HepG2 (cell line): Measurements from ENCODE around the gene MYL2.

ENCODE experiments used
- ASH2L ChIP-seq: fragments of 300-600, 200-600 bp; sonication (generic); IDR thresholded peaks from 2 replicates; pipeline ENCODE4 v1.7.0; 2017; ENCODE audit warnings: low read depth, mild to moderate bottlenecking, moderate library complexity, mixed read lengths, low read length; ENCODE audit not compliant: insufficient read length
- GFI1 ChIP-seq: sonication (generic); formaldehyde crosslinking; IDR thresholded peaks from 2 replicates; pipeline ENCODE4 v1.5.0; 2020; ENCODE audit warnings: missing genetic modification reagents, mild to moderate bottlenecking, borderline replicate concordance
- JUN ChIP-seq: sonication (generic); formaldehyde crosslinking; IDR thresholded peaks from 2 replicates; pipeline ENCODE4 v1.4.0; 2020; ENCODE audit warnings: mild to moderate bottlenecking, missing genetic modification reagents
- NFYB ChIP-seq: sonication (generic); formaldehyde crosslinking; IDR thresholded peaks from 2 replicates; pipeline ENCODE4 v1.4.0; 2020; ENCODE audit warnings: missing genetic modification reagents
- RAD21 ChIP-seq: fragments of 450-650 bp; formaldehyde crosslinking; IDR thresholded peaks from 2 replicates; pipeline ENCODE4 v1.5.0; 2020; ENCODE audit warnings: mild to moderate bottlenecking
- TCF7L2 ChIP-seq: IDR thresholded peaks from 2 replicates; pipeline ENCODE4 v1.6.1; 2011; ENCODE audit warnings: mild to moderate bottlenecking, low read depth, low read length, moderate library complexity
- TP53 ChIP-seq: sonication (generic); formaldehyde crosslinking; conservative IDR thresholded peaks from 2 replicates; pipeline ENCODE4 v1.4.0; 2020; ENCODE audit warnings: missing genetic modification reagents
- ZFP36L1 ChIP-seq: sonication (generic); formaldehyde crosslinking; IDR thresholded peaks from 2 replicates; pipeline ENCODE4 v1.8.0; 2022; ENCODE audit warnings: mild to moderate bottlenecking, missing genetic modification reagents, moderate library complexity
- TF ChIP-seq, protein P1 (sequence below): IDR thresholded peaks from 2 replicates; pipeline ENCODE4 v1.6.1; 2016; ENCODE audit warnings: control low read depth
- TF ChIP-seq, protein P2 (sequence below), 2 experiments: sonication (generic) in 1 of 2; formaldehyde crosslinking in 1 of 2; IDR thresholded peaks; 2 replicates each; pipeline versions ENCODE4 v1.4.0 to v1.6.1; 2018 to 2020; ENCODE audit warnings: missing genetic modification reagents in 2 of 2, borderline replicate concordance in 1 of 2, low read depth in 1 of 2, mild to moderate bottlenecking in 1 of 2, missing biosample characterization in 1 of 2
- TF ChIP-seq, protein P3 (sequence below): sonication (generic); formaldehyde crosslinking; IDR thresholded peaks from 2 replicates; pipeline ENCODE4 v1.5.0; 2020; ENCODE audit warnings: mild to moderate bottlenecking, missing genetic modification reagents, moderate library complexity

DNA sequence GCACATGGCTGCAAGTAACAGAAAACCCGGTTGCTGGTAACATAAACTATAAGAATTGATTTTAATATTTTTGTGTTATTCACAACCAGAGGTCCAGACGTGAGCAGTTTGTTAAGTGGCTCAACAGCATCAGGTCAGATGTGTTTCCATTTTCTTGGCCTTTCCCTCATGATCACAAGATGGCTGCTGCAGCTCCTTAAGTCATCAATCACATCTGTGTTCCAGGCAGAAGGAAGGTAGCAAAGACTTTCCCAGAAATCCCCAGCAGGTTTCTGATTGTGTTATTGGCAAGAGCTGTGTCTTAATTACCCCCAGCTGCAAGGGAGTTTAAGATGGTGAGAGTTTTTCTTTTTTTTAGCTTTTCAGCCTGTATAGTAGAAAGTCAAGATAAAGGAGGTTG lies 40.4 kb upstream of the MYL2 start:
- TF ChIP-seq, protein P1, sequence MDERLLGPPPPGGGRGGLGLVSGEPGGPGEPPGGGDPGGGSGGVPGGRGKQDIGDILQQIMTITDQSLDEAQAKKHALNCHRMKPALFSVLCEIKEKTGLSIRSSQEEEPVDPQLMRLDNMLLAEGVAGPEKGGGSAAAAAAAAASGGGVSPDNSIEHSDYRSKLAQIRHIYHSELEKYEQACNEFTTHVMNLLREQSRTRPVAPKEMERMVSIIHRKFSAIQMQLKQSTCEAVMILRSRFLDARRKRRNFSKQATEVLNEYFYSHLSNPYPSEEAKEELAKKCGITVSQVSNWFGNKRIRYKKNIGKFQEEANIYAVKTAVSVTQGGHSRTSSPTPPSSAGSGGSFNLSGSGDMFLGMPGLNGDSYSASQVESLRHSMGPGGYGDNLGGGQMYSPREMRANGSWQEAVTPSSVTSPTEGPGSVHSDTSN (CRISPR knock-in tag), result no peak
- TF ChIP-seq, protein P2, sequence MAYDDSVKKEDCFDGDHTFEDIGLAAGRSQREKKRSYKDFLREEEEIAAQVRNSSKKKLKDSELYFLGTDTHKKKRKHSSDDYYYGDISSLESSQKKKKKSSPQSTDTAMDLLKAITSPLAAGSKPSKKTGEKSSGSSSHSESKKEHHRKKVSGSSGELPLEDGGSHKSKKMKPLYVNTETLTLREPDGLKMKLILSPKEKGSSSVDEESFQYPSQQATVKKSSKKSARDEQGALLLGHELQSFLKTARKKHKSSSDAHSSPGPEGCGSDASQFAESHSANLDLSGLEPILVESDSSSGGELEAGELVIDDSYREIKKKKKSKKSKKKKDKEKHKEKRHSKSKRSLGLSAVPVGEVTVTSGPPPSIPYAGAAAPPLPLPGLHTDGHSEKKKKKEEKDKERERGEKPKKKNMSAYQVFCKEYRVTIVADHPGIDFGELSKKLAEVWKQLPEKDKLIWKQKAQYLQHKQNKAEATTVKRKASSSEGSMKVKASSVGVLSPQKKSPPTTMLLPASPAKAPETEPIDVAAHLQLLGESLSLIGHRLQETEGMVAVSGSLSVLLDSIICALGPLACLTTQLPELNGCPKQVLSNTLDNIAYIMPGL (CRISPR knock-in tag; IDR thresholded peaks at IDR 0.05; ENCODE audit: borderline replicate concordance in 1 of 2, low read depth in 1 of 2), result no peak
- TF ChIP-seq JUN (CRISPR knock-in tag) (no peak), ZFP36L1 (CRISPR knock-in tag) (no peak), GFI1 (CRISPR knock-in tag) (no peak), RAD21 (CRISPR knock-in tag) (no peak), ASH2L (no peak), NFYB (CRISPR knock-in tag) (no peak), TP53 (CRISPR knock-in tag) (no peak), TCF7L2 (no peak)
- TF ChIP-seq, protein P3, sequence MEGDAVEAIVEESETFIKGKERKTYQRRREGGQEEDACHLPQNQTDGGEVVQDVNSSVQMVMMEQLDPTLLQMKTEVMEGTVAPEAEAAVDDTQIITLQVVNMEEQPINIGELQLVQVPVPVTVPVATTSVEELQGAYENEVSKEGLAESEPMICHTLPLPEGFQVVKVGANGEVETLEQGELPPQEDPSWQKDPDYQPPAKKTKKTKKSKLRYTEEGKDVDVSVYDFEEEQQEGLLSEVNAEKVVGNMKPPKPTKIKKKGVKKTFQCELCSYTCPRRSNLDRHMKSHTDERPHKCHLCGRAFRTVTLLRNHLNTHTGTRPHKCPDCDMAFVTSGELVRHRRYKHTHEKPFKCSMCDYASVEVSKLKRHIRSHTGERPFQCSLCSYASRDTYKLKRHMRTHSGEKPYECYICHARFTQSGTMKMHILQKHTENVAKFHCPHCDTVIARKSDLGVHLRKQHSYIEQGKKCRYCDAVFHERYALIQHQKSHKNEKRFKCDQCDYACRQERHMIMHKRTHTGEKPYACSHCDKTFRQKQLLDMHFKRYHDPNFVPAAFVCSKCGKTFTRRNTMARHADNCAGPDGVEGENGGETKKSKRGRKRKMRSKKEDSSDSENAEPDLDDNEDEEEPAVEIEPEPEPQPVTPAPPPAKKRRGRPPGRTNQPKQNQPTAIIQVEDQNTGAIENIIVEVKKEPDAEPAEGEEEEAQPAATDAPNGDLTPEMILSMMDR, result no peak
